Neural progenitor cell (in vitro differentiated cells): Measurements from ENCODE around the gene GNG7.

Experiments used
- EZH2 ChIP-seq: fragments of 200-600 bp; sonication (generic); IDR thresholded peaks from 2 replicates; pipeline ENCODE4 v1.6.1; 2017; ENCODE audit warnings: antibody characterized with exemption, mild to moderate bottlenecking, moderate library complexity
- EZH2phosphoT487 ChIP-seq: fragments of 200-600 bp; sonication (generic); IDR thresholded peaks from 2 replicates; pipeline ENCODE4 v1.6.1; 2017; ENCODE audit warnings: antibody characterized with exemption
- TF ChIP-seq, protein P1 (sequence below): fragments of 200-600 bp; sonication (generic); IDR thresholded peaks from 2 replicates; pipeline ENCODE4 v1.5.1; 2017; ENCODE audit warnings: antibody characterized with exemption, mild to moderate bottlenecking

GRCh38 chr19:2477732-2478191 lies 224.7 kb downstream of the GNG7 start:
- TF ChIP-seq, protein P1, sequence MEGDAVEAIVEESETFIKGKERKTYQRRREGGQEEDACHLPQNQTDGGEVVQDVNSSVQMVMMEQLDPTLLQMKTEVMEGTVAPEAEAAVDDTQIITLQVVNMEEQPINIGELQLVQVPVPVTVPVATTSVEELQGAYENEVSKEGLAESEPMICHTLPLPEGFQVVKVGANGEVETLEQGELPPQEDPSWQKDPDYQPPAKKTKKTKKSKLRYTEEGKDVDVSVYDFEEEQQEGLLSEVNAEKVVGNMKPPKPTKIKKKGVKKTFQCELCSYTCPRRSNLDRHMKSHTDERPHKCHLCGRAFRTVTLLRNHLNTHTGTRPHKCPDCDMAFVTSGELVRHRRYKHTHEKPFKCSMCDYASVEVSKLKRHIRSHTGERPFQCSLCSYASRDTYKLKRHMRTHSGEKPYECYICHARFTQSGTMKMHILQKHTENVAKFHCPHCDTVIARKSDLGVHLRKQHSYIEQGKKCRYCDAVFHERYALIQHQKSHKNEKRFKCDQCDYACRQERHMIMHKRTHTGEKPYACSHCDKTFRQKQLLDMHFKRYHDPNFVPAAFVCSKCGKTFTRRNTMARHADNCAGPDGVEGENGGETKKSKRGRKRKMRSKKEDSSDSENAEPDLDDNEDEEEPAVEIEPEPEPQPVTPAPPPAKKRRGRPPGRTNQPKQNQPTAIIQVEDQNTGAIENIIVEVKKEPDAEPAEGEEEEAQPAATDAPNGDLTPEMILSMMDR, result no peak
- TF ChIP-seq EZH2 (peak; percentile 32), EZH2phosphoT487 (no peak)
